Left cardiac atrium (tissue), 4 donors: Measurements from ENCODE around the gene RAD52. TPM values are rescaled to one million over a fixed set of nuclear protein-coding genes. Genes with fewer than 3 reads are reported as not detected.

Experiments
- ATAC-seq, 2 donors: fragments of 200-7000 bp; cut with Tn5 transposase; one replicate each; pipeline ENCODE4 v1.9.1; 2020; ENCODE audit warnings: mild to moderate bottlenecking in 2 of 2, moderate library complexity in 2 of 2
- DNase-seq: peaks from one replicate; pipeline ENCODE4 v3.0.0-alpha.2; 2020
- intact Hi-C, 2 donors: fragments of 100-400 bp; cut with DNase I; formaldehyde crosslinking; loops; one replicate each; pipeline versions ENCODE4 v1.14.1 to v1.15.1; 2022 to 2023
- long read RNA-seq: library from polyadenylated mRNA; unstranded; transcript quantifications from one replicate; pipeline ENCODE4 v2.0.0, GENCODE V29; 2021
- total RNA-seq, 2 donors: library from RNA; stranded (reverse); fragmentation: NEBNext Ultra II Directional; extraction: Animal tissue kit (Norgen Biotek cat#: 25700); gene quantifications; one replicate each; pipeline ENCODE4 v1.2.1, GENCODE V29; 2021
- donor health status: DM: no; HTN: yes; CAD: no.
- donor health status: DM: no; HTN: yes; CAD: no; lungs with severe emphysema.
- donor health status: DM: yes; HTN: yes; CAD: no.
- donor health status: Dilated cardiomyopathy.

Gene RAD52
- 1 to 10 TPM; 6.4 to 6.8 TPM for total RNA-seq
- long read RNA-seq, partial matches to known transcripts: 1 of 1 reads
- long read RNA-seq, other reads (novel, unspliced or antisense): 0 of 1 reads

- intact Hi-C loops: loop anchor here (5.0 to 10.0 kb wide), 3 partner anchors 143 to 385 kb away; no protein-coding TSS in a partner anchor
- DNase-seq (peak; percentile 98), ATAC-seq (peak; percentile 97 to 98)
These were observed at the start of gene RAD52 for GRCh38 chr12:949453-950191. TSS of gene RAD52 (minus strand) at chr12:949694. CDS start at chr12:933058, 16,636 bp downstream.

GRCh38 chr12:998020-998874 lies 48.8 kb upstream of the RAD52 start:
- DNase-seq: no peak
- intact Hi-C loops: loop anchor here in 1 of 2 donors (5.0 kb wide), 1 partner anchor 84 kb away; no protein-coding TSS in a partner anchor
- ATAC-seq: peak; percentile 67 to 71

GRCh38 chr12:997505-997904 lies 48.0 kb upstream of the RAD52 start:
- ATAC-seq (no peak), DNase-seq (no peak)
- intact Hi-C loops: loop anchor here in 1 of 2 donors (5.0 kb wide), 1 partner anchor 85 kb away; no protein-coding TSS in a partner anchor

GRCh38 chr12:996881-997280 lies 47.4 kb upstream of the RAD52 start:
- intact Hi-C loops: loop anchor here in 1 of 2 donors (5.0 kb wide), 1 partner anchor 85 kb away; no protein-coding TSS in a partner anchor
- DNase-seq (no peak), ATAC-seq (no peak)

GRCh38 chr12:992647-993046 lies 43.2 kb upstream of the RAD52 start:
- intact Hi-C loops: no loop called here
- DNase-seq (no peak), ATAC-seq (no peak)

GRCh38 chr12:991350-992333 lies 42.1 kb upstream of the RAD52 start:
- intact Hi-C loops: no loop called here
- DNase-seq: no peak
- ATAC-seq: peak; percentile 43 to 46

- intact Hi-C loops: no loop called here
- peak; percentile 95 to 97 for ATAC-seq
- DNase-seq: peak; percentile 93
These were observed 41.3 kb upstream of the RAD52 start, which contains the start of gene ERC1 for GRCh38 chr12:990661-991349. TSS of gene ERC1 (plus strand) at chr12:991223. CDS start at chr12:1027904, 36,681 bp downstream.

GRCh38 chr12:989751-990660 lies 40.5 kb upstream of the RAD52 start:
- ATAC-seq: peak; percentile 42 to 59
- peak; percentile 84 for DNase-seq
- intact Hi-C loops: no loop called here

- DNase-seq (no peak), ATAC-seq (no peak)
- intact Hi-C loops: no loop called here
These were observed 39.6 kb upstream of the RAD52 start for GRCh38 chr12:989051-989450.

GRCh38 chr12:988646-989045 lies 39.2 kb upstream of the RAD52 start:
- ATAC-seq (no peak), DNase-seq (no peak)
- intact Hi-C loops: no loop called here

GRCh38 chr12:981961-982360 lies 32.5 kb upstream of the RAD52 start:
- ATAC-seq: no peak
- no peak for DNase-seq
- intact Hi-C loops: no loop called here

GRCh38 chr12:981176-981828 lies 31.8 kb upstream of the RAD52 start:
- ATAC-seq (no peak), DNase-seq (no peak)
- intact Hi-C loops: no loop called here

GRCh38 chr12:979349-979748 lies 29.9 kb upstream of the RAD52 start:
- intact Hi-C loops: no loop called here
- no peak for ATAC-seq

GRCh38 chr12:977156-977555 lies 27.7 kb upstream of the RAD52 start:
- intact Hi-C loops: no loop called here
- DNase-seq: no peak
- no peak for ATAC-seq

More at GRCh38 chr12:979349-979748, 29.9 kb upstream of the RAD52 start:
- no peak for DNase-seq

GRCh38 chr12:976644-977043 lies 27.1 kb upstream of the RAD52 start:
- intact Hi-C loops: no loop called here
- ATAC-seq (no peak), DNase-seq (no peak)

GRCh38 chr12:974271-974862 lies 24.9 kb upstream of the RAD52 start:
- ATAC-seq (no peak), DNase-seq (no peak)
- intact Hi-C loops: no loop called here
